WTC11 (cell line): ENCODE data around the gene APOBEC3H. TPM values are rescaled to one million over a fixed set of nuclear protein-coding genes. Genes with fewer than 3 reads are reported as not detected.
"Not testable (repeated sequence)": the region's sequence is repeated elsewhere in the genome, so short reads cannot be mapped to it uniquely, and the experiment has no call there.

Experiments used
- ATAC-seq: fragments of 200-7000 bp; cut with Tn5 transposase; 2 replicates; pipeline ENCODE4 v1.10.0; 2021; ENCODE audit warnings: mild to moderate bottlenecking, moderate library complexity
- Bru-seq: library from RNA; stranded (reverse); fragments of 400-500 nt; gene quantifications from one replicate; lab custom pipeline; 2021; lab: Mats Ljungman, UMichigan
- CTCF ChIA-PET: fragments of 300-600 bp; sonication (Branson Sonifier 250); formaldehyde crosslinking; loops from one replicate; lab custom pipeline; 2021; ENCODE audit warnings: antibody characterized with exemption; lab: Charles Lee
- POLR2A ChIA-PET: fragments of 350-600 bp; sonication (Branson Sonifier 250); formaldehyde crosslinking; loops from one replicate; lab custom pipeline; 2021; ENCODE audit warnings: antibody characterized with exemption; lab: Charles Lee
- DNase-seq: peaks from one replicate; pipeline ENCODE4 v3.0.0; 2021; ENCODE audit warnings: low spot score
- H3K27ac Mint-ChIP-seq: 2 replicates; pipeline ENCODE4 v1.8.0; 2021; ENCODE audit warnings: mixed read lengths
- H3K27me3 Mint-ChIP-seq: 2 replicates; pipeline ENCODE4 v1.8.0; 2021; ENCODE audit warnings: low read depth, mild to moderate bottlenecking, moderate library complexity, mixed read lengths
- H3K36me3 Mint-ChIP-seq: 2 replicates; pipeline ENCODE4 v1.8.0; 2021; ENCODE audit warnings: mixed read lengths
- H3K4me1 Mint-ChIP-seq: 2 replicates; pipeline ENCODE4 v1.8.0; 2022; ENCODE audit warnings: mixed read lengths
- H3K4me3 Mint-ChIP-seq: 2 replicates; pipeline ENCODE4 v1.8.0; 2021; ENCODE audit warnings: mild to moderate bottlenecking, moderate library complexity, mixed read lengths
- H3K9me3 Mint-ChIP-seq: 2 replicates; pipeline ENCODE4 v1.8.0; 2021; ENCODE audit warnings: mixed read lengths
- AR ChIP-seq: fragments of 250-450 bp; sonication (Bioruptor Pico); IDR thresholded peaks from 2 replicates; pipeline ENCODE4 v1.9.0; 2021; ENCODE audit warnings: mild to moderate bottlenecking
- E2F5 ChIP-seq: sonication (generic); formaldehyde crosslinking; IDR thresholded peaks from 2 replicates; pipeline ENCODE4 v1.8.1; 2022; ENCODE audit warnings: mild to moderate bottlenecking, moderate library complexity, missing genetic modification reagents
- FOXP1 ChIP-seq: sonication (generic); formaldehyde crosslinking; IDR thresholded peaks from 2 replicates; pipeline ENCODE4 v1.8.0; 2022; ENCODE audit warnings: missing genetic modification reagents, mild to moderate bottlenecking, moderate library complexity, borderline replicate concordance
- MAX ChIP-seq: sonication (generic); formaldehyde crosslinking; IDR thresholded peaks from 2 replicates; pipeline ENCODE4 v1.8.0; 2022; ENCODE audit warnings: mild to moderate bottlenecking, missing genetic modification reagents
- PRRX2 ChIP-seq: fragments of 250-450 bp; sonication (Bioruptor Pico); IDR thresholded peaks from 2 replicates; pipeline ENCODE4 v1.8.0; 2021; ENCODE audit warnings: mild to moderate bottlenecking
- STAT6 ChIP-seq: sonication (generic); formaldehyde crosslinking; conservative IDR thresholded peaks from 2 replicates; pipeline ENCODE4 v1.8.1; 2023; ENCODE audit warnings: mild to moderate bottlenecking, low read depth, missing genetic modification reagents, moderate library complexity
- TEAD4 ChIP-seq: sonication (generic); formaldehyde crosslinking; IDR thresholded peaks from 2 replicates; pipeline ENCODE4 v1.8.0; 2022; ENCODE audit warnings: mild to moderate bottlenecking, missing genetic modification reagents
- TP53 ChIP-seq: sonication (generic); formaldehyde crosslinking; IDR thresholded peaks from 2 replicates; pipeline ENCODE4 v1.8.1; 2023; ENCODE audit warnings: mild to moderate bottlenecking, missing genetic modification reagents
- ZBTB21 ChIP-seq: sonication (generic); formaldehyde crosslinking; IDR thresholded peaks from 2 replicates; pipeline ENCODE4 v1.8.1; 2023; ENCODE audit warnings: mild to moderate bottlenecking, missing genetic modification reagents, borderline replicate concordance
- ZNF121 ChIP-seq: sonication (generic); formaldehyde crosslinking; IDR thresholded peaks from 2 replicates; pipeline ENCODE4 v1.8.0; 2023; ENCODE audit warnings: missing genetic modification reagents
- ZNF232 ChIP-seq: sonication (generic); formaldehyde crosslinking; IDR thresholded peaks from 2 replicates; pipeline ENCODE4 v1.8.0; 2022; ENCODE audit warnings: mild to moderate bottlenecking, missing genetic modification reagents
- ZNF263 ChIP-seq: sonication (generic); formaldehyde crosslinking; IDR thresholded peaks from 2 replicates; pipeline ENCODE4 v1.8.1; 2022; ENCODE audit warnings: low read depth, mild to moderate bottlenecking, moderate library complexity, missing genetic modification reagents
- ZNF423 ChIP-seq: fragments of 250-450 bp; sonication (Bioruptor Pico); IDR thresholded peaks from 2 replicates; pipeline ENCODE4 v2.1.2; 2022; ENCODE audit warnings: mild to moderate bottlenecking, moderate library complexity
- long read RNA-seq, 3 experiments: library from RNA in 1 of 3; library from capped mRNA in 1 of 3; library from polyadenylated mRNA in 1 of 3; unstranded in 2 of 3; stranded (forward) in 1 of 3; transcript quantifications; one replicate each; pipeline ENCODE4 v2.0.0, GENCODE V29; 2021
- total RNA-seq: library from RNA; stranded (reverse); gene quantifications from 3 replicates; pipeline ENCODE4 v1.2.3, GENCODE V29; 2021

APOBEC3H gene
- total RNA-seq: 0.42 to 0.80 TPM (median 0.66 TPM) in 3 replicates
- percentile 21 among the genes with signal in this experiment for Bru-seq, nascent RNA
- long read RNA-seq, experiment 1, partial matches to known transcripts: 0 of 1 reads
- long read RNA-seq, experiment 1, other reads (novel, unspliced or antisense): 0 of 1 reads
- long read RNA-seq, experiment 2, partial matches to known transcripts: 0 of 1 reads
- long read RNA-seq, experiment 2, other reads (novel, unspliced or antisense): 0 of 1 reads
- long read RNA-seq, experiment 3, partial matches to known transcripts: 4 of 4 reads
- long read RNA-seq, experiment 3, other reads (novel, unspliced or antisense): 0 of 4 reads

DNA sequence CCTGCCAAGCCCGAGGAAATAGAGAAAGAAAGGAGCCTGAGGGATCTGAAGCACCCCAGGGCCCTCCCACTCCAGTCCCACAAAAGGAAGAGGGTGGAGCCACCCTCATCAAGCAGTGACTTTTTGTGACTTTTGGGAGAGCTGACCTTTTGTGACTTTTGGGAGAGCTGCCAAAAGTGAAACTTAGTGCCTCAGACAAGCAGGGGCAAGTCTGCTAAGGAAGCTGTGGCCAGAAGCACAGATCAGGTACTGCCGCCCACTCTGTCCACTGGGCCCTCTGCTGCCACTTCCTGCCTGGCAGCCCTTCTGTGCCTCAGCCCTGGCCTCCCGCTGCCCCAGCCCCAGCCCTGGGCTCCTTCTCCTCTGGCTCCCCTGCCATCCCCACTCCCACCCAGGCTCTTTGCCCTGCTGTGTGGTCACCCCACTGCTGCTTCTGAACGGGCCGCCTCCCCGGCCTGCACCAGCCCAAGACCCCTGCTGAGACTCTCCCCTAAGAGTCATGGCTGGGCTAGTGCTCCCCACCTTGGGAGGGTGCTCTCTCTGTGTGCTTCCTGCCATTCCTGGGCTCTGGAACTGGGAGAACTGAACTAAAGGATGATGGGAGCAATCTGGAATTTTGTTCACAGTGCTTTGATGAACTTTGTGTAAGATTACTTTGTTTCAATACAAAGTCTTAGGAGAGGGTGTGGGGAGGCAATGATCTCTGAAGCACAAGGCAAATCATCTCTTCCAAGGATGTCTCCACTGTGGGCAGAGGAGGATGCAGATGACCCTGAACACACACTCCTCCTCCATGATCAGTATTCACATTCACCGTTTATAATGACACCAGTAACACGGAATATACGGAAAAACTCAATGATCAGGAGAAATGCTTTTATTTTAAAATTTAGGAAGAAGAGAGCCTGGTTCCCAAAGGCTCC lies at the start of gene APOBEC3H:
Gene APOBEC3H (plus strand): TSS at position 147 of the 923 bp plus-strand sequence. CDS start 3,035 bp downstream, outside the sequence.
- no peak for DNase-seq
- TF ChIP-seq ZNF263 (CRISPR knock-in tag): peak; percentile 83
- TF ChIP-seq ZNF423 (CRISPR knock-in tag): peak; percentile 8; the same call in 1 of the 2 replicates
- 0 out of 2 replicates have a peak, but pooled peaks have one; percentile 20 for TF ChIP-seq FOXP1 (CRISPR knock-in tag)
- no peak for TF ChIP-seq PRRX2 (CRISPR knock-in tag)
- ChIA-PET CTCF (interaction anchor here (0.8 to 1.7 kb wide), 5 partner anchors 17 to 94 kb away, joined by 3 to 11 read pairs (median 5); no protein-coding TSS in a partner anchor), POLR2A (interaction anchor here (0.8 kb wide), 1 partner anchor 27 kb away, joined by 3 read pairs; no protein-coding TSS in a partner anchor)
- no peaks in the 10 kb centered on the region for H3K9me3 Mint-ChIP-seq
- H3K4me1 Mint-ChIP-seq: peaks cover 45% of the 10 kb centered on the region
- ATAC-seq: no peak
- H3K27me3 Mint-ChIP-seq: no peaks in the 10 kb centered on the region
- H3K27ac Mint-ChIP-seq: peak within 1 kb of the TSS; percentile 54
- H3K4me3 Mint-ChIP-seq: no peak within 1 kb of the TSS
- H3K36me3 Mint-ChIP-seq: no peaks in the 10 kb centered on the region

DNA sequence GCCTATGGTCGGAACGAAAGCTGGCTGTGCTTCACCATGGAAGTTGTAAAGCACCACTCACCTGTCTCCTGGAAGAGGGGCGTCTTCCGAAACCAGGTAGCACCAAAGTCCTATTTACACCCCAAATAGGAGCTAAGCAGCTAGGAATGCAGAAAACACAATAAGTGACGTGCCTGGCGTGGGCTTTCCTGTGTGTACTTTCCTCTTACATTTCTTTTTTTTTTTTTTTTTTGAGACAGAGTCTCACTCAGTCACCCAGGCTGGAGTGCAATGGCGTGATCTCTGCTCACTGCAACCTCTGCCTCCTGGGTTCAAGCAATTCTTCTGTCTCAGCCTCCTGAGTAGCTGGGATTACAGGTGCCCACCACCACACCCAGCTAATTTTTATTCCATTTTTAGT lies 47.6 kb upstream of the APOBEC3H start:
- DNase-seq, H3K9me3 Mint-ChIP-seq, H3K36me3 Mint-ChIP-seq, H3K4me3 Mint-ChIP-seq, POLR2A ChIA-PET, H3K27me3 Mint-ChIP-seq, H3K27ac Mint-ChIP-seq, ATAC-seq: not testable (repeated sequence)
- CTCF ChIA-PET: interaction anchor here (0.6 to 1.3 kb wide), 4 partner anchors 18 to 89 kb away, joined by 3 to 7 read pairs (median 6); no protein-coding TSS in a partner anchor
- H3K4me1 Mint-ChIP-seq: peaks cover 68% of the 10 kb centered on the region

DNA sequence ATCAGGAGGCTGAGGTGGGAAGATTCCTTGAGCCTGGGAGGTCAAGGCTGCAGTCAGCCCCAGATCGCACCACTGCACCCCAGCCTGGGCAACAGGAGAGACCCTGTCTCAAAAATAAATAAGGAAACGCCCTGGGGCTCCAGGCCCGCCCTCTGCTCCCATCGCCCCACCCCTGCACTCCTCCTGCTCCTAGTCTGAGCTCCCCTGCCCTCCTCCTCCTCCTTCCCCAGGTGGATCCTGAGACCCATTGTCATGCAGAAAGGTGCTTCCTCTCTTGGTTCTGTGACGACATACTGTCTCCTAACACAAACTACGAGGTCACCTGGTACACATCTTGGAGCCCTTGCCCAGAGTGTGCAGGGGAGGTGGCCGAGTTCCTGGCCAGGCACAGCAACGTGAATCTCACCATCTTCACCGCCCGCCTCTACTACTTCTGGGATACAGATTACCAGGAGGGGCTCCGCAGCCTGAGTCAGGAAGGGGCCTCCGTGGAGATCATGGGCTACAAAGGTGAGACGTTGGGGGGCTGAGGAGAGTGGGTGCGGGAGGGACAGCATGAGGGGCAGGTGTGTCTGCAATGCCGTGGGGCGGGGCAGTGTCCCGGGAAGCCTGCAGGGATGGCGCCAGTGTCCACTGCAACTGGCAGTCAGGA lies 45.1 kb upstream of the APOBEC3H start:
- CTCF ChIA-PET: interaction anchor here (0.6 kb wide), 1 partner anchor 17 kb away, joined by 3 read pairs; no protein-coding TSS in a partner anchor
- ATAC-seq: peak; percentile 68
- H3K36me3 Mint-ChIP-seq, H3K27me3 Mint-ChIP-seq, POLR2A ChIA-PET, H3K9me3 Mint-ChIP-seq: not testable (repeated sequence)
- TF ChIP-seq MAX (CRISPR knock-in tag) (peak; percentile 28; the same call in 1 of the 2 replicates), ZBTB21 (CRISPR knock-in tag) (peak; percentile 91), STAT6 (CRISPR knock-in tag) (0 out of 2 replicates have a peak, but pooled peaks have one; percentile 44), ZNF121 (CRISPR knock-in tag) (peak; percentile 85)
- Mint-ChIP-seq H3K4me3 (peak overlapping the region; percentile 37; the same call in 1 of the 2 replicates), H3K4me1 (peaks cover 46% of the 10 kb centered on the region), H3K27ac (peak overlapping the region; percentile 76)
- peak; percentile 54 for DNase-seq

DNA sequence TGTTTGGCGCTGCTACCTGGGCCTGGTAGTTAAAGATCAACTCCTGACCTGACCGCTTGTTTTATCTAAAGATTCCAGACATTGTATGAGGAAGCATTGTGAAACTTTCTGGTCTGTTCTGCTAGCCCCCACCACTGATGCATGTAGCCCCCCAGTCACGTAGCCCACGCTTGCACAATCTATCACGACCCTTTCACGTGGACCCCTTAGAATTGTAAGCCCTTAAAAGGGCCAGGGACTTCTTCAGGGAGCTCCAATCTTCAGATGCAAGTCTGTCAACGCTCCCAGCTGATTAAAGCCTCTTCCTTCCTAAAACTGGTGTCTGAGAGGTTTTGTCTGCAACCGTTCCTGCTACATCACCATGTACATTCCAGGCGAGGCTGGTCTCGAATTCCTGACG lies 41.4 kb upstream of the APOBEC3H start:
- DNase-seq (no peak), ATAC-seq (no peak)
- Mint-ChIP-seq H3K36me3 (no peaks in the 10 kb centered on the region; the same call in none of the 2 replicates), H3K27ac (no peak overlapping the region), H3K4me1 (peaks cover 24% of the 10 kb centered on the region), H3K9me3 (no peaks in the 10 kb centered on the region), H3K27me3 (peaks cover 5% of the 10 kb centered on the region; the same call in 1 of the 2 replicates), H3K4me3 (no peak overlapping the region)
- ChIA-PET POLR2A (no interaction called here), CTCF (no interaction called here)
- TF ChIP-seq TEAD4 (no peak), E2F5 (CRISPR knock-in tag) (no peak), AR (CRISPR knock-in tag) (no peak), STAT6 (CRISPR knock-in tag) (no peak), TP53 (no peak), ZNF232 (CRISPR knock-in tag) (no peak)
